Smooth muscle cell (in vitro differentiated cells): ENCODE data around the gene ZFHX2. TPM values are rescaled to one million over a fixed set of nuclear protein-coding genes. Genes with fewer than 3 reads are reported as not detected.
"Not testable (repeated sequence)": the region's sequence is repeated elsewhere in the genome, so short reads cannot be mapped to it uniquely, and the experiment has no call there.

Experiments used
- DNase-seq: peaks from one replicate; lab custom pipeline; 2025; ENCODE audit not compliant: unreplicated experiment; lab: John Stamatoyannopoulos, UW
- H2AFZ ChIP-seq: fragments of 200-600 bp; sonication (generic); 2 replicates; pipeline ENCODE4 v1.6.0; 2016; ENCODE audit warnings: antibody characterized with exemption, low read depth, mild to moderate bottlenecking
- H3F3A ChIP-seq: fragments of 200-600 bp; sonication (generic); 2 replicates; pipeline ENCODE4 v1.6.0; 2017; ENCODE audit warnings: antibody characterized with exemption, low read depth
- H3K27ac ChIP-seq: fragments of 200-600 bp; sonication (generic); 2 replicates; pipeline ENCODE4 v1.5.1; 2016; ENCODE audit warnings: low read depth, mild to moderate bottlenecking
- H3K27me3 ChIP-seq: fragments of 200-600 bp; sonication (generic); 2 replicates; pipeline ENCODE4 v1.6.1; 2016; ENCODE audit warnings: low read depth, mild to moderate bottlenecking
- H3K36me3 ChIP-seq: fragments of 200-600 bp; sonication (generic); 2 replicates; pipeline ENCODE4 v1.5.1; 2016; ENCODE audit warnings: low read depth
- H3K4me1 ChIP-seq: fragments of 200-600 bp; sonication (generic); 2 replicates; pipeline ENCODE4 v1.5.1; 2016; ENCODE audit warnings: low read depth
- H3K4me2 ChIP-seq: fragments of 200-600 bp; sonication (generic); 2 replicates; pipeline ENCODE4 v1.6.0; 2016; ENCODE audit warnings: mild to moderate bottlenecking
- H3K4me3 ChIP-seq: fragments of 200-600 bp; sonication (generic); 2 replicates; pipeline ENCODE4 v1.5.1; 2016; ENCODE audit warnings: mild to moderate bottlenecking
- H3K79me2 ChIP-seq: fragments of 200-600 bp; sonication (generic); 2 replicates; pipeline ENCODE4 v1.6.0; 2016; ENCODE audit warnings: low read depth, mild to moderate bottlenecking
- H3K9ac ChIP-seq: fragments of 200-600 bp; sonication (generic); 2 replicates; pipeline ENCODE4 v1.6.0; 2016; ENCODE audit warnings: low read depth
- H3K9me3 ChIP-seq: fragments of 200-600 bp; sonication (generic); replicated peaks from 2 replicates; pipeline ENCODE4 v1.5.1; 2016; ENCODE audit warnings: low read depth
- H4K20me1 ChIP-seq: fragments of 200-600 bp; sonication (generic); 2 replicates; pipeline ENCODE4 v1.6.0; 2016; ENCODE audit warnings: low read depth
- WGBS: methylation state at CpG from one replicate; pipeline ENCODE4 v1.1.7; 2016; ENCODE audit warnings: low lambda C conversion rate; 5-methylcytosine and 5-hydroxymethylcytosine counted together
- polyA plus RNA-seq: library from polyadenylated mRNA; unstranded; fragments of >200 nt; fragmentation: Nextera tagmentation; extraction: Ambion mirVana; gene quantifications from 2 replicates; pipeline ENCODE4 v1.2.1, GENCODE V29; 2016
- total RNA-seq: library from RNA; depleted of rRNA; stranded (reverse); fragments of >200 nt; gene quantifications from 2 replicates; pipeline ENCODE4 v1.2.3, GENCODE V29; 2014
- TF ChIP-seq, protein P1 (sequence below): fragments of 200-600 bp; sonication (generic); IDR thresholded peaks from 2 replicates; pipeline ENCODE4 v1.5.1; 2017; ENCODE audit warnings: borderline replicate concordance, mild to moderate bottlenecking, antibody characterized with exemption; ENCODE audit not compliant: insufficient read depth, poor library complexity, severe bottlenecking

ZFHX2 gene
- total and polyA plus RNA-seq, 2 experiments from 2014 or later = 0.27 to 1.4 TPM

DNA sequence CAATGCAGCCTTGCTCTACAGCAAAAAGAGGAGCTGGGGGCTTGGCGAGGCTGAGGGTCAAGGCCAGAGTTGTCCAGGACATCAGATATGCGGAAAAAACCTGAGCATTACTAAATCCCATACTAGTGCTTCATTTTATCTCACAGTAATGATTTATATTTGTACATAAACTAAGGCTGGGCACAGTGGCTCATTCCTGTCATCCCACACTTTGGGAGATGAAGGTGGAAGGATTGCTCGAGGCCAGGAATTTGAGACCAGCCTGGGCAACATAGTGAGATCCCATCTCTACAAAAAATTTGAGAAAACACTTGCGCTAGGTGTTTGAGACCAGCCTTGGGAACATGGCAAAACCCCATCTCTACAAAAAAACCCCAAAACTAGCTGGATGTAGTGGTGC is 38.6 kb upstream of the ZFHX2 start:
- Histone ChIP-seq H3K4me3 (no peak overlapping the region), H3K36me3 (no peaks in the 10 kb centered on the region), H3K27me3 (no peaks in the 10 kb centered on the region), H2AFZ (no peak overlapping the region), H3K9me3 (no peaks in the 10 kb centered on the region), H3K4me2 (no peak overlapping the region), H3F3A (no peaks in the 10 kb centered on the region), H3K79me2 (no peaks in the 10 kb centered on the region), H3K9ac (no peak overlapping the region), H3K4me1 (no peaks in the 10 kb centered on the region), H3K27ac (no peak overlapping the region), H4K20me1 (no peaks in the 10 kb centered on the region)
- 92% methylated on average over 4 of the region's 4 CpGs for WGBS
- TF ChIP-seq, protein P1, sequence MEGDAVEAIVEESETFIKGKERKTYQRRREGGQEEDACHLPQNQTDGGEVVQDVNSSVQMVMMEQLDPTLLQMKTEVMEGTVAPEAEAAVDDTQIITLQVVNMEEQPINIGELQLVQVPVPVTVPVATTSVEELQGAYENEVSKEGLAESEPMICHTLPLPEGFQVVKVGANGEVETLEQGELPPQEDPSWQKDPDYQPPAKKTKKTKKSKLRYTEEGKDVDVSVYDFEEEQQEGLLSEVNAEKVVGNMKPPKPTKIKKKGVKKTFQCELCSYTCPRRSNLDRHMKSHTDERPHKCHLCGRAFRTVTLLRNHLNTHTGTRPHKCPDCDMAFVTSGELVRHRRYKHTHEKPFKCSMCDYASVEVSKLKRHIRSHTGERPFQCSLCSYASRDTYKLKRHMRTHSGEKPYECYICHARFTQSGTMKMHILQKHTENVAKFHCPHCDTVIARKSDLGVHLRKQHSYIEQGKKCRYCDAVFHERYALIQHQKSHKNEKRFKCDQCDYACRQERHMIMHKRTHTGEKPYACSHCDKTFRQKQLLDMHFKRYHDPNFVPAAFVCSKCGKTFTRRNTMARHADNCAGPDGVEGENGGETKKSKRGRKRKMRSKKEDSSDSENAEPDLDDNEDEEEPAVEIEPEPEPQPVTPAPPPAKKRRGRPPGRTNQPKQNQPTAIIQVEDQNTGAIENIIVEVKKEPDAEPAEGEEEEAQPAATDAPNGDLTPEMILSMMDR = no peak
- DNase-seq = no peak

DNA sequence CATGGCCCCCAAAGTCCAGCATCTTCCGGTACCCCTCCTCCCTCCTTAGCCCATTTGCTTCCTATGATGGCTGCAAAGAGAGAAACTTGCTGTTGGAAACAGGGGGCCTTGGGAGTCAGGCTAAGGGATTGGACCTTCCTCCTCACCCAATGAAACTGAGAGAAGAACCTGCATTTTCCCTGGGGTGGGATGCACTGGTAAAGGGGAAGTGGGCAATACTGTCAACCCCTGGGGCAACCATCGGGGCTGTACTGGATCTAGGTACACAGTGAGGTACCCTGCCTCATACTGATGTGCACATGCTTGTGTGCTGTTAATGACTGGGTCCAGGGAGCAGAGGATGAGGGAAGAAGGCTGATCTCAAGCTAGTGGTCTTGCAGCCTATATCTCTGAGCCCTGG is 38.0 kb upstream of the ZFHX2 start:
- H3K4me1 ChIP-seq = no peaks in the 10 kb centered on the region
- H3K79me2 ChIP-seq = no peaks in the 10 kb centered on the region
- no peaks in the 10 kb centered on the region for H3K36me3 ChIP-seq
- no peaks in the 10 kb centered on the region for H3K27me3 ChIP-seq
- TF ChIP-seq, protein P1 = no peak
- 90% methylated on average over 2 of the region's 2 CpGs for WGBS
- DNase-seq = no peak
- H3K4me2 ChIP-seq = no peak overlapping the region
- H3F3A ChIP-seq = no peaks in the 10 kb centered on the region
- H2AFZ ChIP-seq = no peak overlapping the region
- H4K20me1 ChIP-seq = no peaks in the 10 kb centered on the region
- no peaks in the 10 kb centered on the region for H3K9me3 ChIP-seq
- no peak overlapping the region for H3K9ac ChIP-seq
- H3K27ac ChIP-seq = no peak overlapping the region
- H3K4me3 ChIP-seq = no peak overlapping the region

DNA sequence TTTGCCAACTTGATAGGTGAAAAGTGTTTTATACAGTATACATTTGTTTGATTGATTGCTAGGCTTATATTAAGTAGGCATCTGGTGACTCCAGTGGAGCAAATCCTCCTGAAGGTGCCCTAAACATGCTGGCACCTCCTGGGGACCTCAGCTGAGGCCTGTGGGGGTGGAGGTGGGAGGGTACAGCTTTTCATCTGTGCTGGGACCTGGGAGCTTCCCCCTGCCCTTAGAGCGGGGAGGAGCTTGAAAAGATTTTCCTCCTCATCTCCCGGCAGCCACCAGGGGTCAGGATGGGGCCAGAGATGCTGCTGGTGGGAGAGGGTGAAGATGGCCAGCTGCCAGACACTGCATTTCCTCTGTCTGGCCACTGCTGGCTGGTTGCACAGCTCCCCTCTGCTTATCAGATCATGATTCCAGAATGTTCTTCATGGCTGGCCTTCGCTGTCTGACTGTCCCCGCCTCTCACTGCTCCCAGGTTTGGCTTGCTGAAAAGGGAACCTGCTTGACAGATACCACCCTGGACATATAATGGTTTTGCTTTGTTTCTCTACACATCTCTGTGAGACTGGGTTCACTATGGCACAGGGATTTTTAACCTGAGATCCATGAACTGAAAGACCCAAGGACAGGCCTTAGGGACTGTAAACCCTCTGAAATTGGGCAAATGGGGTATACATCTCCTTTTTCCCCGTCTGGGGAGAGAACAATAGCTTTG is 37.5 kb upstream of the ZFHX2 start:
- TF ChIP-seq, protein P1 = peak; percentile 76
- Histone ChIP-seq H3F3A (no peaks in the 10 kb centered on the region), H3K9ac (no peak overlapping the region), H3K27me3 (no peaks in the 10 kb centered on the region), H3K36me3 (no peaks in the 10 kb centered on the region), H3K27ac (no peak overlapping the region), H2AFZ (peak overlapping the region; percentile 70), H3K79me2 (no peaks in the 10 kb centered on the region), H3K4me1 (no peaks in the 10 kb centered on the region), H3K9me3 (no peaks in the 10 kb centered on the region), H3K4me2 (no peak overlapping the region), H3K4me3 (no peak overlapping the region), H4K20me1 (no peaks in the 10 kb centered on the region)
- 10% methylated on average over 5 of the region's 5 CpGs for WGBS
- DNase-seq = peak; percentile 65

DNA sequence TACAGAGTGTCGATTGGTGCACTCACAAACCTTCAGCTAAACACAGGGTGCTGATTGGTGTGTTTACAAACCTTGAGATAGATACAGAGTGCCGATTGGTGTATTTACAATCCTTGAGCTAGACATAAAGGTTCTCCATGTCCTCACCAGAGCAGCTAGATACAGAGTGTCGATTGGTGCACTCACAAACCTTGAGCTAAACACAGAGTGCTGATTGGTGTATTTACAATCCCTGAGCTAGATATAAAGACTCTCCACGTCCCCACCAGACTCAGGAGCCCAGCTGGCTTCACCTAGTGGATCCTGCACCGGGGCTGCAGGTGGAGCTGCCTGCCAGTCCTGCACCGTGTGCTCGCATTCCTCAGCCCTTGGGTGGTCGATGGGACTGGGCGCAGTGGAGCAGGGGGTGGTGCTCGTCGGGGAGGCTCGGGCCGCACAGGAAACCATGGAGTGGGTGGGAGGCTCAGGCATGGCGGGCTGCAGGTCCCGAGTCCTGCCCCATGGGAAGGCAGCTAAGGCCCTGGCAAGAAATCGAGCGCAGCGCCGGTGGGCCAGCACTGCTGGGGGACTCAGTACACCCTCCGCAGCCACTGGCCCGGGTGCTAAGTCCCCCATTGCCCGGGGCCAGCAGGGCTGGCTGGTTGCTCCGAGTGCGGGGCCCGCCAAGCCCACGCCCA is 33.1 kb upstream of the ZFHX2 start:
- WGBS = 92% methylated on average over 26 of the region's 26 CpGs

DNA sequence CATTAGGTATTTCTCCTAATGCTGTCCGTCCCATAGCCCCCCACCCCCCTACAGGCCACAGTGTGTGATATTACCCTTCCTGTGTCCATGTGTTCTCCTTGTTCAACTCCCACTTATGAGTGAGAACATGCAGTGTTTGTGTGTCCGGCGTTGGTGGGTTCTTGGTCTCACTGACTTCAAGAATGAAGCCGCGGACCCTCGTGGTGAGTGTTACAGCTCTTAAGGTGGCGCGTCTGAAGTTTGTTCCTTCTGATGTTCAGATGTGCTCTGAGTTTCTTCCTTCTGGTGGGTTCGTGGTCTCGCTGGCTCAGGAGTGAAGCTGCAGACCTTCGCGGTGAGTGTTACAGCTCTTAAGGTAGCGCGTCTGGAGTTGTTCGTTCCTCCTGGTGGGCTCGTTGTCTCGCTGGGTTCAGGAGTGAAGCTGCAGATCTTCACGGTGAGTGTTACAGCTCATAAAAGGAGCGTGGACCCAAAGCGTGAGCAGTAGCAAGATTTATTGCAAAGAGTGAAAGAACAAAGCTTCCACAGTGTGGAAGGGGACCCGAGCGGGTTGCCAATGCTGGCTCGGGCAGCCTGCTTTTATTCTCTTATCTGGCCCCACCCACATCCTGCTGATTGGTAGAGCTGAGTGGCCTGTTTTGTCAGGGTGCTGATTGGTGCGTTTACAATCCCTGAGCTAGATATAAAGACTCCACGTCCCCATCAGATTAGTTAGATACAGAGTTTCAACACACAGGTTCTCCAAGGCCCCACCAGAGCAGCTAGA is 32.4 kb upstream of the ZFHX2 start:
- H3K9me3 ChIP-seq, H4K20me1 ChIP-seq, H3K4me1 ChIP-seq, H3K4me3 ChIP-seq, H3F3A ChIP-seq, H3K36me3 ChIP-seq, H3K79me2 ChIP-seq, H3K9ac ChIP-seq, H3K27ac ChIP-seq, H3K4me2 ChIP-seq, DNase-seq, H2AFZ ChIP-seq: not testable (repeated sequence)
- H3K27me3 ChIP-seq = peaks cover 11% of the 10 kb centered on the region
- 91% methylated on average over 25 of the region's 25 CpGs for WGBS

More for the DNA sequence above, 33.1 kb upstream of the ZFHX2 start:
- H3K27me3 ChIP-seq, H3F3A ChIP-seq, H4K20me1 ChIP-seq, H2AFZ ChIP-seq, H3K9me3 ChIP-seq, H3K4me1 ChIP-seq, H3K27ac ChIP-seq, H3K79me2 ChIP-seq, H3K4me2 ChIP-seq, H3K9ac ChIP-seq, H3K36me3 ChIP-seq, H3K4me3 ChIP-seq, DNase-seq: not testable (repeated sequence)
